NOMO-1 (cell line): ENCODE data around the gene C2orf81.
"Not testable (repeated sequence)": the region's sequence is repeated elsewhere in the genome, so short reads cannot be mapped to it uniquely, and the experiment has no call there.

Experiments used
- DNase-seq, 2 experiments: peaks; one replicate each; lab custom pipeline; 2025; ENCODE audit not compliant: unreplicated experiment in 2 of 2; lab: John Stamatoyannopoulos, UW

Gene C2orf81

GRCh38 chr2:74421221-74421870 lies at the start of gene C2orf81, which contains the start of gene WDR54:
Gene C2orf81, minus strand, starts transcription at chr2:74421619. Its CDS starts 59 bp downstream, at chr2:74421560.
Gene WDR54, plus strand, starts transcription at chr2:74421730. Its CDS starts 424 bp downstream, at chr2:74422154.
- DNase-seq: peak; percentile 89 to 95

GRCh38 chr2:74470742-74471141 lies 49.3 kb upstream of the C2orf81 start:
- DNase-seq: not testable (repeated sequence)

- no peak for DNase-seq
These were observed 43.0 kb upstream of the C2orf81 start for GRCh38 chr2:74464406-74464805.

GRCh38 chr2:74462786-74463105 lies 41.3 kb upstream of the C2orf81 start:
- no peak for DNase-seq

- DNase-seq: no peak
These were observed 40.8 kb upstream of the C2orf81 start for GRCh38 chr2:74462054-74462785.

GRCh38 chr2:74461187-74462053 lies 40.0 kb upstream of the C2orf81 start:
- DNase-seq: no peak

- DNase-seq: not testable (repeated sequence)
These were observed 38.8 kb upstream of the C2orf81 start for GRCh38 chr2:74460187-74460586.

GRCh38 chr2:74459503-74460118 lies 38.2 kb upstream of the C2orf81 start:
- DNase-seq: not testable (repeated sequence)

GRCh38 chr2:74458938-74459363 lies 37.5 kb upstream of the C2orf81 start:
- no peak for DNase-seq

GRCh38 chr2:74458132-74458937 lies 36.9 kb upstream of the C2orf81 start, which contains the start of gene WBP1:
Gene WBP1, plus strand, starts transcription at chr2:74458438. Its CDS starts 165 bp downstream, at chr2:74458603.
- peak; percentile 99 for DNase-seq

- DNase-seq: peak in 1 of 2 experiments; percentile 63
These were observed 36.2 kb upstream of the C2orf81 start for GRCh38 chr2:74457549-74458131.

- peak in 1 of 2 experiments; percentile 51 for DNase-seq
These were observed 35.7 kb upstream of the C2orf81 start for GRCh38 chr2:74457129-74457548.

- DNase-seq: peak; percentile 95 to 96
These were observed 33.5 kb upstream of the C2orf81 start, which contains the start of gene INO80B for GRCh38 chr2:74454654-74455511. Gene INO80B, plus strand, starts transcription at chr2:74455087. Its CDS starts 30 bp downstream, at chr2:74455117.

- DNase-seq: no peak
These were observed 29.3 kb upstream of the C2orf81 start for GRCh38 chr2:74450570-74451190.

- DNase-seq: no peak
These were observed 27.4 kb upstream of the C2orf81 start for GRCh38 chr2:74448771-74449170.

GRCh38 chr2:74447230-74447999 lies 26.0 kb upstream of the C2orf81 start:
- DNase-seq: no peak
